ENCODE measurements around the gene SCT.

SCT gene

DNA sequence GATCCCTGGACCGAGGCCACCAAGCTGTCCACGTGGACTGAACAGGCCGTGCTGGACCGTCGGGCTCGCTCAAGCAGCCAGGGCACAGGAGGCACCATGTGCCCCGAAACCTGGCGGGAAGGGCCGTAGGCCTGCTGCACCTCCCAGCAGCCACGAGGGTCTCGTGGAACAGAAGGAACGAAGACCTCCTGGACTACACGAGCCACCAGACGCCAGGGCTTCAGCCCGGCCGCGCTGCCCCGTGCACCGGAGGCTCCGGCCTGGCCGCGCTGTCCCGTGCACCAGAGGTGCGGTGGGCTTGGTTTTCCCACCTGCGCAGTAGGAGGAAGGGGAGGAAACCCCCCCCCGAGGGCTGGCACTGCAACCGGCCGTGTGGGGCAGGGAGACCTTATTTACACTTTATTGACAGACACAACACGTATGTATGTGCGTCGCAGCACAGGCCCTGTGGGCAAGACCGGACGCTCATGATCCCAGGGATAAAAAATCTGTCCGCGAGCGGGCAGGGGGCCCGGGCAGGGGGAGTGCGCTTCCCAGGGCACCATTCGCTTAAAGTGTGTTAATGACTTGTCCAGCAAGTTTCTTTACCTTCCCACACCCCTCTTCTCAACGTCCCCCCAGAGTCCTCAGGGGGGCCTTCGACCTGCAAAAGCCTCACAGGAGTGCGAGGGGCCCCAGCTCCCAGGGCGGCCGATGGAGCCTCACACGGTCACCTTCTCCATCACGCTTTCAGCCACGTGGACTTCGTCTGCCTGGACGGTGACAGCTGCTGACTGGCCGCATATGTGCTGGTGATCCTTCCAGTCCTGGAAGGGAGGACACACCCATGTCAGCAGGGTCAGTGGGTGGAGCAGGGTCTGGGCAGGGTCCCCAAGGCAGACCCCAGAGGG is 17.1 kb upstream of the SCT start:
- DNase-seq: no peak

DNA sequence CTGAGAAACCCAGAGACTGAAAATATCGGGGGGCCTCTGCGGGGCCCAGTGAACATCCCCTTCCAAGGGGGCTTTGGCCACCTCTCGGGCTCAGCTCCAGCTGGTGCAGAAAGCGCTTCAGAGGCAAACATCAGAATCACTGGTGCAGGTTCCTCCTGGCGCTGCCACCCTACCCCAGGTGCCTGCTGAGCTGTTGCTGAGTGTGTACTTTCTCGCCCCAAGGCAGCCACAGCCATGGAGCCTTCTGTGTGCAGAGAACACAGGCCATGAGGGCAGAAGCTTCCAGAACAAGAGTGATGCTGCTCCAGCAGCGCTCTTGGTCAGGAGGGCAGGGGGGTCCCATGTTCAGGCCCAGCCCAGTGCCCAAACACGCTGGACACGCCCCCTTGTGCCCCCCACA is 16.4 kb upstream of the SCT start:
- no peak for DNase-seq

DNA sequence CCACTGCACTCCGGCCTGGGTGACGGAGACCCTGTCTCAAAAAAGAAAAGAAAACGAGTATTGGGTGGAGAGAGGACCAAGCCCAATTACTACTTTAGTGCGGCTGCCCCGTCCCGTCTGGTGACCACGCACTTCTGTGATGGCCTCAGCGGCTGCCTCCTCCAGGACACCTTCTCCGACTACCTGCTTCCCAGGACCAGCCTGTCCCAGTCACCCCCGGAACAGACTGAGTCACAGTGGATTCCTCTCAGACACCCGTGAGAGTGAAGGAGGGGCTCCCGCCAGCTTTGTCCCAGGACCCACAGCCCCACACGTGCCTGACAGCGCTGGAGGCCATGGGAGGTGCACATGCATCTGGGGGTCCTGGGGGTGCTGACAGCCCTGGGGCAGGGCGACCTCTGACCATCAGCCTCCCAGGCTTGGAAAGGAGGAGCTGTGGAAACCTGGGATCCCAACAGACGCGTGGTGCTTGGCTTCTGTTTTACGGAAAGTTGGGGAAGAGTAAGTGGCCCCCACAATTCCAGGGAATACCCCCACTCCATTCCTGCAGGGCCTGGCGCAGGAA is 14.9 kb upstream of the SCT start:
- DNase-seq: no peak

DNA sequence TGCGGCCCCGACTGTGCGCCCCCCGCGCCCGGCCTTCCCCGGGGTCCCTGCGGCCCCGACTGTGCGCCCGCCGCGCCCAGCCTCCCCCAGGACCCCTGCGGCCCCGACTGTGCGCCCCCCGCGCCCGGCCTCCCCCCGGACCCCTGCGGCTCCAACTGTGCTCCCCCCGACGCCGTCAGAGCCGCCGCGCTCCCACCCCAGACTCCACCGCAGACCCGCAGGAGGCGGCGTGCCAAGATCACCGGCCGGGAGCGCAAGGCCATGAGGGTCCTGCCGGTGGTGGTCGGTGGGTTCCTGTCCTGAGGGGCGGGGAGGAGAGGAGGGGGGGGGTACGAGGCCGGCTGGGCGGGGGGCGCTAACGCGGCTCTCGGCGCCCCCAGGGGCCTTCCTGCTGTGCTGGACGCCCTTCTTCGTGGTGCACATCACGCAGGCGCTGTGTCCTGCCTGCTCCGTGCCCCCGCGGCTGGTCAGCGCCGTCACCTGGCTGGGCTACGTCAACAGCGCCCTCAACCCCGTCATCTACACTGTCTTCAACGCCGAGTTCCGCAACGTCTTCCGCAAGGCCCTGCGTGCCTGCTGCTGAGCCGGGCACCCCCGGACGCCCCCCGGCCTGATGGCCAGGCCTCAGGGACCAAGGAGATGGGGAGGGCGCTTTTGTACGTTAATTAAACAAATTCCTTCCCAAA is 13.2 kb upstream of the SCT start:
- no peak for DNase-seq

DNA sequence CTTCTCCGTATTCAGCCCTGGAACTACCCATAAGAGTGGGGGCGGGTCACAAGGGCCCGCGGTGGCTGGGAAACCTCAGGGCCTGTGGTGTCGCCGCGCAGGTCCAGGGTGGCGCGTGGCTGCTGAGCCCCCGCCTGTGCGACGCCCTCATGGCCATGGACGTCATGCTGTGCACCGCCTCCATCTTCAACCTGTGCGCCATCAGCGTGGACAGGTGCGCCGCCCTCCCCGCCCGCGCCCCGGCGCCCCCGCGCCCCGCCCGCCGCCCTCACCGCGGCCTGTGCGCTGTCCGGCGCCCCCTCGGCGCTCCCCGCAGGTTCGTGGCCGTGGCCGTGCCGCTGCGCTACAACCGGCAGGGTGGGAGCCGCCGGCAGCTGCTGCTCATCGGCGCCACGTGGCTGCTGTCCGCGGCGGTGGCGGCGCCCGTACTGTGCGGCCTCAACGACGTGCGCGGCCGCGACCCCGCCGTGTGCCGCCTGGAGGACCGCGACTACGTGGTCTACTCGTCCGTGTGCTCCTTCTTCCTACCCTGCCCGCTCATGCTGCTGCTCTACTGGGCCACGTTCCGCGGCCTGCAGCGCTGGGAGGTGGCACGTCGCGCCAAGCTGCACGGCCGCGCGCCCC is 12.5 kb upstream of the SCT start:
- no peak for DNase-seq

DNA sequence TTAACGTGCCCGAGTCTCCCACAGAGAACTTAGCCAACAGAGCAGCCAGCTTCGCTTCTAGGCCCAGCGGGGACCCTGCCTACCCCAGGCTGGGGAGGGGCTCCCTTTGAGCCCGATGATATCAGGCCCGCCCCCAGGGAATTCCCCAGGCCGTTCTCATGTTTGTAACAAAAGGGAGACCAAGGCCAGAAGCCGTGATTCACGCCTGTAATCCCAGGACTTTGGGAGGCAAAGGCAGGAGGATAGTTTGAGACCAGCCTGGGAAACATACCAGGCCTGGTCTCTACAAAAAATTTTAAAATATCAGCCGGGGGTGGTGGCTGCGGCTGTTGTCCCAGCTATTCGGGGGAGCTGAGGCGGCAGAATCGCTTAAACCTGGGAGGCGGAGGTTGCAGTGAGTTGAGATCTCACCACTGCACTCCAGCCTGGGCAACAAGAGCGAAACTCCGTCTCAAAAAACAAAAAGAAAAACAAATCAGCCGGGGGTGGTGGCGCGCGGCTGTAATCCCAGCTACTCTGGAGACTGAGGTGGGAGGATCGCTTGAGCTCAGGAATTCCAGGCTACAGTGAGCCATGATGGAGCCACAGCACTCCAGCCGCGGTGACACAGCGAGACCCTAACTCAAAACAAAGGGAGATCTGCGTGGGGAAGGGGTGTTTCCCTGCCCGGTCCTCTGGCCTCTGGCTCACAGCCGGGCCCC is 11.8 kb upstream of the SCT start:
- no peak for DNase-seq

DNA sequence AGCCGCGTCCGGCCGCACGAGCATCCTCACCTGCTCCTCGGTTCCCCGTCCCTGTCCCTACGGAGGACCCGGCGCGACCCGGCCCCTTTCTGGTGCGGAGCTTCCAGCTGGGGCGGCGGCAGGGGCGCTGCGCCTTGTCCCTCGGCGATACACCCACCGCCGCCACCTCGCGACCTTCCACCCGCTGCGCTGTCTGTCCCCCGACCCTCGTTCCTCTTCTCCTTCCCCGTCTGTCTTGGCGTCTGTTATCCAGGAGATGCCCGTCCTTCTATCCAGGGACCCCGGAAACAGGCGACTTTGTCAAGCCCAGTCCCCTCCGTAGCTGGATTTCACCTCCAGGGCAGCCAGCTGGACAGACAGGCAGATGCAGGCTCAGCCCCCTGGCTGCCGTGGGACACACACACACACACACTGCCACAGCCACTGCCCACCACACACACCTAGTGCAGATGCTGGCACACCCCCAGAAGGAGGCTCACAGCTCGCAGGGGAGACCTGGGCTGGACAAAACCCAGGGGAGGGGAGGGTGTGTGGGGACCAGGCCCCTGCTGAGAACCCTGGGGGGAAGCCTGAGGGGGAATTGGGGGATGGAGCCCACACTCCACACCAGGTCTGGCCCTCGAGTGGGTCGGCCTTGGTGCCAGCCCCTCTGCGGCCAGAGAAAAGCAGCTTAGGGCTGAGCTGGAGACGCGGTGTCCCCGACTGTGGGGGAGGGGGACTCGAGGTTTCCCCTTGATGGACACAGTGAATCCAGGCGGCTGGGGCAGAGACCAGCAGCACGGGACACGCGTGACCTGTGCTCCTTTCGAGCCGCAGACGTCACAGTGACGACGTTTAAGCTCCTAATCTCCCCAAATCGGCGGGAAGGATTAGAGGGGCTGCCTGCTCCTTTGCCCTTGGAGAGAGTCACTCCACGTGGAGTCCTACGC is 10.9 kb upstream of the SCT start:
- no peak for DNase-seq

DNA sequence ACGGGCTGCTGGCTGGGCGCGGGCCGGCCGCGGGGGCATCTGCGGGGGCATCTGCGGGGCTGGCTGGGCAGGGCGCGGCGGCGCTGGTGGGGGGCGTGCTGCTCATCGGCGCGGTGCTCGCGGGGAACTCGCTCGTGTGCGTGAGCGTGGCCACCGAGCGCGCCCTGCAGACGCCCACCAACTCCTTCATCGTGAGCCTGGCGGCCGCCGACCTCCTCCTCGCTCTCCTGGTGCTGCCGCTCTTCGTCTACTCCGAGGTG is 10.3 kb upstream of the SCT start:
- no peak for DNase-seq

DNA sequence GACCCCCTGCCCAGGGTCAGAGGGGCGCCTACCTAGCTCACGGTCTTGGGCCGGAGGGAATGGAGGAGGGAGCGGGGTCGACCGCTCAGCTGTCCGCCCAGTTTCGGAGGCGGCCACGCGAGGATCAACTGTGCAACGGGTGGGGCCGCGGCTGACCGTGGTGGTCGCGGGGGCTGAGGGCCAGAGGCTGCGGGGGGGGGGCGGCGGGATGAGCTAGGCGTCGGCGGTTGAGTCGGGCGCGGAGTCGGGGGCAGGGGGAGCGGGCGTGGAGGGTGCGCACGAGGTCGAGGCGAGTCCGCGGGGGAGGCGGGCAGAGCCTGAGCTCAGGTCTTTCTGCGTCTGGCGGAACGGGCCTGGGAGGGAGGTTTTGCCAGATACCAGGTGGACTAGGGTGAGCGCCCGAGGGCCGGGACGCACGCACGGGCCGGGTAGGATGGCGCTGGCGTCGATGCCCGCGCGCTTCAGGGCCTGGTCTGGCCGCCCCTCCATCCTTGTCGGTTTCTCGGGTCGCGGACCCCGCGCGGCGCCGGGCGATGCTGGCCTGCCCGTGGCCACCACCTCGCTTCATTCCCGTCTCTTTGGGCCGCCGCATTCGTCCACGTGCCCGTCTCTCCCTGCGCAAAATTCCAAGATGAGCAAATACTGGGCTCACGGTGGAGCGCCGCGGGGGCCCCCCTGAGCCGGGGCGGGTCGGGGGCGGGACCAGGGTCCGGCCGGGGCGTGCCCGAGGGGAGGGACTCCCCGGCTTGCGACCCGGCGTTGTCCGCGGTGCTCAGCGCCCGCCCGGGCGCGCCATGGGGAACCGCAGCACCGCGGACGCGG is 9.7 kb upstream of the SCT start, which contains the start of gene DRD4:
DRD4 (plus strand) TSS at position 759 of the 822 bp plus-strand sequence; CDS start at position 795, 36 bp downstream.
- DNase-seq: no peak

DNA sequence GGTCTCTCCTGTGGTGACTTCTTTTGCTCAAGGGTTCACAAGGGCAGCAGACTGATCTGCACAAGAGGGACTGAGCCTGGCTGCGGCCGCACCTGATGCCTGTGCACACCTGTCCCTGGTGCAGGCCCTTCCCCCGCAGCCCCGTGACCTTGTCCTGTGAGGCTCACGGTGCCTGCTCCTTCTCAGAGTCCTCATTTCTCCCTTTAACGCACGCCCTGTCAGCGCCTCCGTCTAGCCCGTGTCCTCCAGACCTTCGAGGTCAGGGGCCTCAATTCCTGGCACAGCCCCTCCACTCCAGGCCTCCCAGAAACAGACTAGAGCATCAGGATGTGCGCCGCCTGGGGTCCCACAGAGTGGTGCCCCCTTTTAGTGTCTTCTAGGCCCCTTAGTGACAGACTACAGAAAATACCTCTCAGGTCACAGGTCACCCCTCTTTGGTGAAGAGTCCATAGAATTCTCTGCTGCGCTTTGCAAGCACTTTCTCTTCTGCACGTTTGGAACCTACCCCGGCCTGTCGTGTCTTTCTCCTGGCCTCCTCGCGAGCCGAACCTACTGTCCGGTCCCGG is 9.0 kb upstream of the SCT start:
- DNase-seq: no peak

DNA sequence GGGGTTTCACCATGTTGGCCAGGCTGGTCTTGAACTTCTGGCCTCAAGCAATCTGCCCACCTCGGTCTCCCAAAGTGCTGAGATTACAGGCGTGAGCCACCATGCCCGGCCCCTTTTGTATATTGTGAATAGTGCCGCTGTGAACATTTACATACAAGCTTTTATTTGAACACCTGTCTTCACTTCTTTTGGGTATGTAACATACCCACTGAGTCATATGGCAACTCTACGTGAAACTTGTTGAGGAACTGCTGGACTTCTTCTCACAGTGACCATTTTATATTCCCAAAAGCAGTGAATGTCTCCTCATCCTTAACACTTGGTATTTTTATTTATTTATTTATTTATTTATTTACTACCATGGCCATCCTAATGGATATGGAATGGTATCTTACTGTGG is 3.9 kb upstream of the SCT start:
- no peak for DNase-seq

DNA sequence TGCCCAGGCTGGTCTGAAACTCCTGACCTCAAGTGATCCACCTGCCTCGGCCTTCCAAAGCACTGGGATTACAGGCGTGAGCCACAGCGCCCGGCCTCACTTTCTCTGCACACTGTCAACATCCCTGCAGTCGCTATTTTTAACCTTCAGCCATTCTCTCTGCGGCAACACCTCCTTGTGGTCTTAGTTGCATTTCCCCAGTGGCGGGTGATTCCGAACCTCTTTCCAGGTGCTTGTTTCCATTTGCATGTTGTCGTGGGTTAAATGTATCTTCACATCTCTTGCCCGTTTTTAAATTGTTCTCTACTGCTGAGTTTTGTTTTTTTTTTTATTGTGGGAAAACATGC is 2.2 kb upstream of the SCT start:
- DNase-seq: no peak

DNA sequence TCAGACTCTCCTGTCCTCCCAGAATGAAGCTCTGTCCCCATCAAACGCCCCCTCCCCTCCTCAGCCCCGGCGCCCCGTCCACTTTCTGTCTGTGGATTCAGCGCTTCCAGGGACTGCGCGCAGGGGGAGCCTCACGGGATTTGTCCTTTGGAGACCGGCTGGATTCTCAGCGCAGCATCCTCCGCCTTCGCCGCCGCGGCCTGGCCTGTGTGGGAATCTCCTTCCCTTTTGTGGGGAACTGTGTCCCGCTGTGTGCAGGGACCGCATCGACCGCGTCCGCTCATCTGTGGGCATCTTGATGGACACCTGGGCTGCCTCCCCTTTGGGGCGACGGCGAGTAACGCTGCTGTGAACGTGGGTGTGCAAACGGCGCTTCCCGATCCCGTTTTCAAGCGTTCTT is 1.1 kb upstream of the SCT start:
- no peak for DNase-seq

DNA sequence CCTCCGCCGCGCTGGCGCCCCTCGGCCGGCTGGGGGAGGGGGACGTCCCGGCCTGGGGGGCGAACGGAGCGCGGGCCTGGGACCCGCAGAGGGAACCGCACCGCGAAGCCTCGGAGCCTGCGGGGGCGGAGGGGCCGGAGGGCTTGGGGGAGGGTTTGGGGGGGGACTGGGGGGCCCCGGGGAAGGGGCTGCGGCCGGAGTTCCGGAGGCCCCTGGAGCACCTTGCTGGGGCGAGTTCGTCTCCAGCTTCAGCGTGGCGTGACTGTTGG is 261 bp upstream of the SCT start:
- no peak for DNase-seq

DNA sequence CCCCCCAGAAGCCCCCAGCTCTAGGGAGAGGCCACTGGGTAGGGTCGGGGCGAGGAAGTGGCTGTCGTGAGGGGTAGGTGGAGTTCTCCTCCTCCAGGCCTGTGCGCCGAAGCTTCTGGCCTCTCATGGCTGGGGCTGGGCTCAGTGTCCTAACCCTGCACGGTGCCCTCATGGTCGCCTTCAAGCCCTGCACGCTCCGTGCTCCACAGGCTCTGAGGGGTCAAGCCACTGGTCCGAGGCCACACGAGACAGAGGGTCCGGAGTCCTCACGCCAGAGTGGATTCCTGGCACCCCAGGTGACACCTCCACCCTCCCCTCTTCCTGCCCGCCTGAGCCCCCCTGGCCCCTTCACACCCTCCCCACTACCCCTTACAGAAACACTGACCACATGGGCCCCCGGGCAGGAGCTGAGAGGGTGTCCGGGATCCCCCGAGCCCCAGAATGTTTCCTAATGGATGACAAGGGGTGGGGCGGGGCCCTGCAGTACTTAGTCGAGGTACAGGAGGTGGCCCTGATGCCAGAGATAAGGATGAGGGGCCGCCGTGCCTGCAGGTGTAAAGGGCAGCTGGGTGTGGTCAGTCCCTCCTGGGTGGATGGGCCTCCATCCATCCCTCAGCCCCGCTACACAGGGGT is 1.2 kb downstream of the SCT start:
- no peak for DNase-seq

DNA sequence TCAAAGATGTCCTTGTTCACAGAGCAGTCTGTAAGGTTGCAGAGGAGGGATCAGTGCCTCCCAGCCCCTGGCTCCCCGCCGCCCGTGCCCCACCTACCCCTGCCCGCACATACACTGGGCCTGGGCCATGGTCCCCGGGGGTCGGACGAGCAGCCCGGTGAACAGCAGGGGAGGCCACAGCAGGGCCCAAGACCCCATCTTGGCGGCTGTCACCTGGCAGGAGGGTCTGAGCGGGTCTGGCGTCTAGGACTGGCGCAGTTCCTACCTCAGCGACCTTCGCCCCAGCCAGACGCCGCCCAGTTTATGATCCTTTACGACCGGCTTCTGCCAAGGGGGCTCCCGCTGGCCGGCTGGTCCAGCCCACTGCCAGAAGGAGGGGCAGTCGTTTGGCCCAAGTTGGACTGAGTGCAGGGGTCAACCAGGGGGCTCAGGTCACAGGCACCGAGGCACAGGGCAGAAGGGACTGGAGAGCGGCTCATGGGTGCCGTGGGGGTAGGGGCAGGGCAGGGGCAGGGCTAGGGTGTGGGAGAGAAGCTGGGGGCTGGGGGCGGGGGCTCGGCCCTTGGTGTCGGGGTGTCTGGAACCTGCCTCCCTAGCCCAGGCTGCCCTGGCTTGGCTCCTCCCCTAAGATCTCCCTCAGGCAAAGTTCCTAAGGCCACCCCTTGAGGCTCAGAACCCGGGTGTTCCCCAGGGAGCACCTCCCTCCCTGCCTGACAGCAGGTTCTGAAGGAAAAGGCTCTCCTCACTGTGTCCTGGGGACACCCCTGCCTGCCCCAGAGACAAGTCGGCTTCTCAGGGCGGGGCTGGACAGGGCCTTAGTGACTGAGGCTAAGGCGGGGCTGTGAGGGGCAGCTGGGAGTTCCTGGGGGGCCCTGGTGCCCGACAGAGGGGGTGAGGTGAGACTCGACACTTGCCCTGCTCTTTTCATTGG is 2.0 kb downstream of the SCT start, which contains the start of gene CDHR5:
CDHR5 (minus strand) TSS at position 251 of the 931 bp plus-strand sequence; CDS start at position 198, 53 bp downstream.
- DNase-seq: no peak

DNA sequence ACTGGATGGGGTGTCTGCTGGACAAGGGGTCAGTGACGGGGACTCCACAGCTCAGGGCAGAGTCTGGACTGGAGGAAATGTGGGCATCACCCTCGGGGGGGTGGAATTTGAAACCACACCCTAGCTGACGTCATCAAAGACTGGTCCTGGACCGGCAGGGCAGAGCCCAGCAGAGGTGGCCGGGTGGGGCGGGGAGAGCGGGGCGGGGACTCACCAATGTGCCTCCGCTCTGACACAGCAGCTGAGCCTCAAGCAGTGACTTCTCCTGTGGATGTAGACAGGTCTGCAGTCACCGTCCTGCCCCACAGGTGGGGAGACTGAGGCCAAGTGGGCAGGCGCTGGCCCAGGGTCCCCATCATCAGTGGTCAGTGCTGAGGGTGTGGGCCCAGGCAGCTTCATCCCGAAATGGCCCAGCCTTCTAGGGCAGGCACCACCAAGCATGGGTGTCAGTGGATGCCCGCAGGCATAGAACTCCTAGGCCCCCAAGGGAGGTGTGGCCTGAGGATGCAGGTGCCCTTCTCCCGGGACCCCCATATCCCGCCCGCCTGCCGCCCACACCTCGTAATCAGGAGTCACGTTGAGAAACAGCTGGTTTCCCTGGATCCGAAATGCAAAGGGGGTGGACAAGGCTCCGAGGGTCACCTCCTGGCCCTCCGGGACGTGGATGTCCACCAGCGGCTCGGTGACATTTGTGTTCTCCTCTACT is 2.8 kb downstream of the SCT start:
- DNase-seq: no peak

DNA sequence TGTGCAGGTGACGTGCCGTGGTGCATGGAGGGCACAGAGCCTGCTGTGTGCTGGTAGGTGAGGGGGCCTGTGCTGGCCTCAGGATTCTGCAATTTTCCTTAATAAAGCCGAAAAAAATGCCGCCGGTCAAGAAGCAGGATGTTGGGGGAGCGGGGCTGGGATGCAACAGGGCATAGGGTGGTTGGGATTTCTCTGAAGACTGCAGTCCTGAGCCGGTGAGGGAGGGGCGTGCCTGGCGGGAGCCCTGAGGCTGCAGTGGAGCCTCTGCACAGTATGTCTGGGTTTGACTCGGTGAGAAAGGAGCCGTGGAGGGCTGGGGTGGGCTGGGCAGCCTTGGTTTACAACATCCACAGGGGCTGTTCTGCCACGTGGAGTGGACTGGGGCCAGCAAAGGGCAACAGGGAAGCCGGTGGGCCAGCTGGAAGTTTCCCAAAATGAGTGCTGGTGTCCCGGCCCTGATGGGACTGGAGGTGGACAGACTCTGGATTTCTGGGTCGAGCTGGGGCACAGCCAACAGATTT is 3.6 kb downstream of the SCT start:
- DNase-seq: no peak
